HUDEP-2 (cell line): ENCODE results near the gene ARRB1.
A peak's percentile ranks its signal among the peaks of the same experiment; 100 is the strongest.

Experiments used
- DNase-seq, 76 experiments: peaks; one replicate each; lab custom pipeline; 2025; ENCODE audit not compliant: unreplicated experiment in 76 of 76; lab: John Stamatoyannopoulos, UW

Gene ARRB1

DNA sequence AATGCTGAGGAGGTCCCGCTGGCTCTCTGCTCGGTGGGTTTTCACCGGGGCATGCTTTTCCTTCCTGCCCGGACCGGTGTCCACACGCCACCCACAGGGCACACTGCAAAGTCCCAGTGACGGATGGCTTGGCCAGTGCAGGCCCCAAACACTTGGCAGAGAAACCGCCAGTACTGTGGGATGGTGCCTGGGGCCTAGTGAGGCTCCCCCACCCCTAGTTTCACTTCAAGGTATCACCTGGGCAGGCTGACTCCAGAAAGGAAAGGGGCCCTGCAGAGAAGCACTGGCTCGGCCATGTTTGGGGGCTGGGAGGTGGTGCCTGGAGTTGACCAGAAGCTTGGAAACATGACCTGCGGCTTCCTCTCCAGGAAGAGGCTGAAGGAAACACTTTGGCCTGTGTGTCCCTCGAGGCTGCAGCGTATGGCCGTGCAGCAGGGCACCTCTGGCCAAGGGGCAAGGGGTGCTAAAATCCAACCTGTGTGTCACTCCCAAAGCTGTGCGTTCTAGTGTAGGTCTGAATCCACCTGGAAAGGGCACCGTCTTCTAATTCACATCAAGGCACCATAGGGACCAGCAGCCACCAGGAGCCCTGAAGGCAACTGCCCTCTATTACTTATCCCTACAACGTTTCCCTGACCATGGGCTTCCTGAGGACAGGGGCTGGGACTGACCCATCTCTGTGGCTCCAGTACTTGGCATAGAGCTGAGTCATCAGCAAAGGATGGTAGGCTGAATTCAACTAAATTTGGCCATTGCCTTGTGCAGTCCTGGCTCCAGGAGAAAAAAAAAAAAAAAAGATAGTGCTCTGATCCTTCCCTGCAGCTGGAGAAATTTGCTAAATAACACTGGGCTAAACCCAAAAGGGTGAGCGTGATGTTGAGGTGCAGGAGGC lies 88.3 kb downstream of the ARRB1 start:
- DNase-seq = no peak

DNA sequence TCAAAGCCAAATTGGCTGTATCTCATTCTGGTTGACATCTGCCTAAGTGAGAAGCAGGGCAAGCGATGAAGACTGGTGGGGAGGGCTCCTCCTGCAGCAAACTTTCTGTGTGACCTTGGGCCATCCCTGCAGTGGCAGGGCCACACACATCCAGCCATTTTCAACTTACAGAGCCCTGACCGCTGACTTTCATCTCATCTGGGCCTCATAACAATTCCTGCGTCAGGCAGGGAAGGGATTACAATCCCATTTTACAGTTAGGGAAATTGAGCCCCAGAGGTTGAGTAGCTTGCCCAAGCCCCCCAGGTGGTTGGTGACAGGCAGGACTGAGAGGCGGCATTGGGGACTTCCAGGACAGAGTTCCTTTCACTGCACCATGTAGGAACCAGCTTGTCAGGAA lies 89.0 kb downstream of the ARRB1 start:
- no peak for DNase-seq

DNA sequence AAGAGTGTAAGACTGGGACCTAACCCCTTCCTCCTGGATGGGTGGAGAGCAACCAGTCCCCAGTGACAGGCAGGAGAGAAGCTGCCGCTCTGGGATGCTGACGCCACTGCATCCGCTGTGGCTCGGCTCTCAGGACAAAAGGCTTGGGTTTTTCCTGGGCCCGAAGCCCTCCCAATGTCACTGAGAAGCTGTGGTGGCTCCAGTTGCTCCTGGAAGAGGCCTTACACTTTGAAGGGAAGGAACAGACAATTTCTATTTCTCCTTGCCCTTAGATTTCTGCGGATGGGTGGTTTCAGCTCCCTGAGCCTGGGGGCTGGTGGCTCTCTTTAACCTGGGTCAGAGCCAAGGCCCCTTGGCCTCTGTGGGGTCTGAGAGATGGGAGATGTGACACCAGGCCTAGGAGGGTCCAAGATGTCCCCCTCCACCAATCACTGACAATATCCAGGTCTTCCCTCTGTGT lies 89.5 kb downstream of the ARRB1 start:
- DNase-seq = no peak

DNA sequence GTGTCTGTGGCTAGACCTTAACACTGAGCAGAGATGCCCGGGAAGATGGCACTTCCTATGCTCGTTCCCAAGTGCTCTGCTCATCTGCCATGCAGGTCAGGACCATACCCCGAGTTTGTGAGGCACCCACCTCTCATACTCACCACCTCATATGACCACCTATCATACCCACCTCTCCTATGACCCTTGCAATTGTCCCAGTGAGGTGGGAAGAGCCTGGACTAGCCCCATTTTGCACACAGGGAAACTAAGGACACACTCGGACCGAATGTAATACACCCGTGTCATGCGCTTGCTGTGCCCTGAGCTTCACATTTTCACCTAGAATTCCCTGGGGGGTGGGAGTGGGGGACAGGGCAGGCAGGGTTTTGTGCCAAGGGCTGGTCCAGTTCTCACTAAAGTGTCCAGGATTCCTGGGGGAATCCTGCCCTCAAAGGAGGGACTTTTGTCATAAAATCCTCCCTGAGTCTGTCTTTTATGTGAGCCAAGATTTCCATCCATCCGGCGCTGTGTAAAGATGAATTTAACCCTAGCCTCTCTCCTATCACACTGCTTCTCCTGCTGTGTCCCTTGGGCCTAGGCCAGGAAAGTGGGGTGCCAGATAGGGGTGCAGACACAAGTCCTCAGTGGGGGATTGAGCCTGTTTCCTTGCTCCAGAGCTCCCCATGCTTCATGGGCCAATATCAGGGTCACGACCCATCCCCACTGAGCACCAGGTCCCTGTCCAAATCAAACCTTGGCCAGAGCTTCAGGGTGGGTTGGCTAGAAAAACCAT lies 90.9 kb downstream of the ARRB1 start:
- DNase-seq = no peak

DNA sequence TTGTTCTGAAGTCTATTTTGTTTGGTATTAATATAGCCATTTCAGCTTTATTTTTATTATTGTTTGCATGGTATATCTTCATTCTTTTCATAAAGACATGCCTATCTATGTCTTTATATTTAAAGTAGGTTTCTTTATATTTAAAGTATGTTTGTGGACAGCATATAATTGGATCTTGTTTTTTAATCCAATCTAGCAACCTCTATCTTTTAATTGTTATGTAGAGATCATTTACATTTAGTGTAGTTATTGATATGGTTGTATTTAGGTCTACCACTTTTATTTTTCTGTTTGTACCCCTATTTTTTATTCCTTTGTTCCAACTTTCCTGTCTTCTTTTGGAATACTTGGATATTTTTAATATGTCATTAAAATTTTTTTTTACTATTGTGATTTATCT lies 97.1 kb downstream of the ARRB1 start:
- DNase-seq = no peak

DNA sequence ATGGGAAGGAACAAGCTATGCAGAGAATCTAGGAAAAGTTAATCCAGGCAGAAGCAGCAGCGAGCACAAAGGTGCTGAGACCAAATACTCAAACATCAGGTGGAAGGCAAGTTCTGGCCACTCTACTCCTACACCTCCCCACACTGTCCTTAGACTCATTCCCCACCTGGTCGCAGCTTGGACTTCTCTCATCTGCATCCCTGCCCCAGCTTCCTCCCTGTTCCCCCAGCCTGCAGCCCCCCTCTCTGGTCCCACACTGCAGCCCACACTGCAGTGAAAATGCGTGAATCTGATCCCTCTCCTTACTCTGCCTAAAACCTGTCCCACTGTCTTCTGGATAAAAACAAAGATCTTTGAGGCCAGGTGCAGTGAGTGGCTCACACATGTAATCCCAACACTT lies 101.8 kb downstream of the ARRB1 start:
- no peak for DNase-seq

DNA sequence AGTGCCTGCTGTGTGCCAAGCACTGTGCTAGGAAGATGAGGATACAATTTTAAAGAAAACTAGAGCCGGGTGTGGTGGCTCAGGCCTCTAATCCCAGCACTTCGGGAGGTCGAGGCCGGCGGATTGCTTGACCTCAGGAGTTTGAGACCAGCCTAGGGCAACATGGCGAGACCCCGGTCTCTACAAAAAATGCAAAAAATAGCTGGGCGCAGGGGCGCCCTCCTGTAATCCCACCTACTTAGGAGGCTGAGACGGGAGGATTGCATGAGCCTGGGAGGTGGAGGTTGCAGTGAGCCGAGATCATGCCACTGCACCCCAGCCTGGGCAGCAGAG lies 102.6 kb downstream of the ARRB1 start:
- DNase-seq = no peak

DNA sequence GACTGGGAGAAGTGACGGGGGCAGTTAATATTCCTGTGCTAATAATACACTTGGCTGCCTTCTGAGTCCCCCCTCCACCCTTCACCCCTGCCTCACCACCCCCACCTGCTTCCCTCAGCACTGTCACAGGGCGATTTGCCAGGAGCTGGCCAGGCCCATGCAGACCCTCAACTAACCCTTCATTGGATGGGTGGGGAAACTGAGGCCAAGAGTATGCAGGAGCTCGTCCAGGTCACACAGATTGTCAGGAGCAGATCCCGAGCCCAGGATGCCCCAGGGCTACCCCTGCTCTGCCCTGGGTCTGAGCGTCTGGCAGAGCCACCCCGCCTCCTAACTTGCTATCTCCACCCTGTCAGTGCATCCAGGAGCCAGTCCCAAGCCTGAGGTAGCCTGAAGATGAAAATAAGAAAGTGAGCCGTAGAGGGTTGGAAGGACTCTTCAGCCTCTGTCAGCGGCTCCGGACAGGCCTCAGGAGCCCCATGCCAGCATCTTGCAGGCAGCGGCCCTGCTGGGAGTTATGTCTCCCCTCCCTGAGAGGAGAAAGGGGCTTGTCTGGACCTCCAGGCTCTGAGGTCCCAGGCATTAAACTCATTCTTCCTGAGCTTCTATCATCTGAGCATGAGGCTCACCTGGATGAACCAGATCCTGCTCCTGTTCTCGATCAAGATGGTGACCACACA lies 104.7 kb downstream of the ARRB1 start:
- no peak for DNase-seq

DNA sequence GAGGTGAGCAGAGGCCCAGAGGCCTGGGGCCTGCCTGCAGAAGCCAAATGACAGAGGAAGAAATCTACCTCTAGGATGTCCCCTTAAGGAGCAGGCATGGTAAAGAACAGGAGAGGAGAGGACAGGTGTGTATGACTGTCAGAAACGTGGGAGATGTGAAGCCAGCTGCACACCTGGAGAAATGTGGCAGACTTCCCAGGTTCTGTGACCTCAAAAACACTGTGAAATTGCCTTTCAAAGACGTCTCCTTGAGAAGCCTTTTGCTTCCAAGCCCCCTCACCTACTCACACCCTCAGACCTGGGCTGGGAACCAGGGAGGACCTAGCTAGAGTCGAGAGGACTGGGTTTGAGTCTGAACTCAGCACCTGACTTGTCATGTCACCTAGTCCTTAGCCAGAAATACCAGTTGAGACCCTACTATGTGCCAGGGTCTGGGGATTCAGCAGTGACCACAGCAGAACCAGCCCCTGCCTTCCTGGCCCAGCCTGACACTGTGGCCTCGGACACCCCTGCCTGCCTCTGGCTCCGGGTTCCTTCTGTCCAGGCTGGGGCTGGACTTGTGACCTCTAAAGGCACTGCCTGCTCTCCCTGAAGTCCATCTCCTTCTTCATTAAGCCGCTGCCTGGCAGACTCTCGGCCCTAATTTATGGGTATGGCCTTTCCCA lies 105.3 kb downstream of the ARRB1 start:
- DNase-seq = no peak

DNA sequence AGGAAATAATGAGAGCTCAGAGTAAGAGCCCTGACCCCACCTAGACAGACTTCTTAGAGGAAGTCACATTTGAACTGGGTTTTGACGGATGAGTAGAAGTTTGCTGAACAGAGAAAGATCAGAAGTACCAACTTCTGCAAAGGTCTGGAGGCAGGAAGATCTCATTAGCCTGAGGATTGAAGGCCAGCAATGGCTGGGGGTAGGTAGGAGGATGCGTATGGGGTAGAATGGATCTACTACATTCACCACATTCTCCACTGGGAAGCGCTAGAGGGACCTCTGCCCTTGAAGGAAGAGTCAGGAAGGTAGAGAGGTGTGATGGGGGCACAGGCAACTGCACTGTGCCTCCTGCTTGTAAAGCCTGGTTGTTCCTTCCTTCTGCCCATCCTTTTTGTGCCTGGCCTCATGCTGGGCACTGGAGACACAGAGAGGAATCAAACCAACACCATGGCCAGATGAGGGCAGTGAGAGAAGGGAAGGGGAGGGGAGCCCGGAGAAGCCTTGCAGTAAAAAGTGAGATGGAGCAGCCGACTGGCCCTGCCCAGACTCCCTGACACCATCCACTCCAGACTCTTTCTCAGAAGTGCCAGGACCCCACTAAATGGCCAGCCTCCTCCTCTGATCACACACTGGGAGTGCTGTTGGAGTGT lies 106.0 kb downstream of the ARRB1 start:
- DNase-seq = no peak

DNA sequence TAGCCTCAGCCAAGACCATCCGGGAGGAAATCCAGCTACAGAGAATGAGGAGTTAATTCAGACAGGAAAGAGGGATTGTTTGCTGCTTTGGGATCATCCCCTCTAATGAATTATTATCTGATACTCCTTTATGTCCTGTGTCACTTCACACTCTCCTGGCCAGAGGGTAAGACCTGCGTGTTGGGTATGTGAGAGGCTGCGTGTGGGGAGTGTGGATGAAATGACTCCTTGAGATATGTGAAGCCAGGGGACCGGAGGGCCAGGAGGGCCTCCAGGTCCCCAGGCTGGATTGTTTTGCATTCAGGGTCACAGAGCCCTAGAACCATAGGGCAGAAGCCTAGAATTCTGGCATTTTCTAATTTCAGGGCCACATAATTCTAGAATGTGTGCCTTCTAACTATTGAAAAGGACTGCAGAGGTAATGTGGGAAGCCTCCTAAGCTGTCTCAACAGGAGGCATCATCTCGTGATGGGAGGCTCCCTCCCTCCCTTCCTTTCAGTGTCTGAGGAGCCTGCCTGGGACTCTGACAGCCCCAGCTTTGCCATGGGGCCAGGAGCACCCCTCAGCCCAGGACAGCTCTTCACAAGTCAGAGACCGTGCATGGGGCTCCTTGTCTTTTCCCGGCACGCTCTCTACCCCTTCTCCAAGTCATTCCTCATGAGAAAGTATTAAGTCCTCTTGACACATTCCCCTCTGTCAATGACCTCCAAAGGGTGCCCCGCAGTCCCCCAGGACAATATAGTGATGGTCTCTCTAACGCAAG lies 107.2 kb downstream of the ARRB1 start:
- DNase-seq = no peak

DNA sequence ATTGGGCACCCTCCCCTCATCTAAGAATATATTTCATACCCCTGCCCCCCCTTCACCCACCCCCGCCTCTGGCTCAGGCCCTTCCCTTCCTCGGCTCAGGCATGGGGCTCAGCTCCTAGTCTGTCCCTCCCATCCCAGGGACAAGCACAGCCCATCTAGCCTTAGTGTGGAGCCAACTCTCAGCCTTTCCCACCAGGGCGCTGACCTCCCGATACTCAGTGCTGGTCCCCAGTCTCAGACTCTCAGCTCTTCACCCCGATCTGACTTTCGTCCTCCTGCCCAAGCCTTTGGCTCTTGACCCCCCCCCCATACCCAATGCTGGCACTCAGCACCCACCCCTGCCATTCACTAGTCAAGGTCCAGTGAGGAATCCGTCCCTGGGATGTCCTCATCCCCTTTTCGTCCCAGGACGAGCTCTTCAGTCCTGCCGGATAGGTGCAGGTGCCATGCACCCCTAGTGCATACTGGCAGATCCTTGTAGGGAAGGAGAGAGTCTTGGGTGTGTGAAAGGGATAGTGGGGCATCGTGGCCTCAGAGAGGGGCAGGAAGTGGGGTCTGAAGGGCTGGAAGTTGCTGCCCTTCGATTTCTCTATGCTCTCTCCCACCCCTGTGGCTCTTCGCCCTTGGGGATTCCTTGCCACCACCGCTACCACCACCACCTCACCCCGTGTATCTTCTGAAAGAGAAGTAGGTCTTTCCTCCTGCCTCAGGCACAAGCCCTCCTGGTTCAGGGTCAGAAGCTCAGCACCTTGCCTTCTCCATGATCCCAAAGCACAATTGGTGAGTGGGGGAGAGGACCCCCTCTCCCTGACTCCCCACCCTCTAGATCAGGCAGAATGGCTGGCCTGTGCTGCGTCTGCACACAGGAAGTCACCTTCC lies 108.5 kb downstream of the ARRB1 start:
- no peak for DNase-seq

DNA sequence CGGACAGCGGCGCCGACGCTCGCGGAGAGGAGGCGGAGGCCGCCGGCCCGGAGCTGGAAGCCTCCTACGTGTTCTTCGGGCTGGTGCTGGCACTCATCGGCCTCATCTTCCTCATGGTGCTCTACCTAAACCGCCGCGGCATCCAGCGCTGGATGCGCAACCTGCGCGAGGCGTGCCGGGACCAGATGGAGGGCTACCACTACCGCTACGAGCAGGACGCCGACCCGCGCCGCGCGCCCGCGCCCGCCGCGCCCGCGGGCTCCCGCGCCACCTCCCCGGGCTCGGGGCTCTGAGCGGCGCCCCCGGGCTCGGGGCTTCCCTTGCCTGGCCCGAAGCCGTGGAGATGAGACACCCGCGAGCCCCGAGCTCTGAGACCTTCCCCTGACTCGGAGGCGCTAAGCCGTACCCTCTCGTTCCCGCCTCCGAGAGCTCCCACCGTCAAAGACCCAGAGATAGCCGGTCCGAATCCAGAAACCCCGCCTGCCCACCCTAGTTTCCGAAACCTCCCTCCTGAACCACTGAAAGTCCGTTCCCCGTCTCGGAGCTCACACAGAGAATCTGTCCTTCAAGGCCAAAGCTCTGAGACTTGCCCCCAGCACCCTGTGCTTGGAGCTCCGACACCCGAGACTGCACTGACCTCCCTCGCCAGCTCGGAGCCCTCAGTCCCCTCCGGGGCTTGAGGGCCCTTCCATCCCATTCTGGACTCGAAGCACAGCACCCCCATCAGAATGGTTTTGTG lies 109.4 kb downstream of the ARRB1 start:
- no peak for DNase-seq

DNA sequence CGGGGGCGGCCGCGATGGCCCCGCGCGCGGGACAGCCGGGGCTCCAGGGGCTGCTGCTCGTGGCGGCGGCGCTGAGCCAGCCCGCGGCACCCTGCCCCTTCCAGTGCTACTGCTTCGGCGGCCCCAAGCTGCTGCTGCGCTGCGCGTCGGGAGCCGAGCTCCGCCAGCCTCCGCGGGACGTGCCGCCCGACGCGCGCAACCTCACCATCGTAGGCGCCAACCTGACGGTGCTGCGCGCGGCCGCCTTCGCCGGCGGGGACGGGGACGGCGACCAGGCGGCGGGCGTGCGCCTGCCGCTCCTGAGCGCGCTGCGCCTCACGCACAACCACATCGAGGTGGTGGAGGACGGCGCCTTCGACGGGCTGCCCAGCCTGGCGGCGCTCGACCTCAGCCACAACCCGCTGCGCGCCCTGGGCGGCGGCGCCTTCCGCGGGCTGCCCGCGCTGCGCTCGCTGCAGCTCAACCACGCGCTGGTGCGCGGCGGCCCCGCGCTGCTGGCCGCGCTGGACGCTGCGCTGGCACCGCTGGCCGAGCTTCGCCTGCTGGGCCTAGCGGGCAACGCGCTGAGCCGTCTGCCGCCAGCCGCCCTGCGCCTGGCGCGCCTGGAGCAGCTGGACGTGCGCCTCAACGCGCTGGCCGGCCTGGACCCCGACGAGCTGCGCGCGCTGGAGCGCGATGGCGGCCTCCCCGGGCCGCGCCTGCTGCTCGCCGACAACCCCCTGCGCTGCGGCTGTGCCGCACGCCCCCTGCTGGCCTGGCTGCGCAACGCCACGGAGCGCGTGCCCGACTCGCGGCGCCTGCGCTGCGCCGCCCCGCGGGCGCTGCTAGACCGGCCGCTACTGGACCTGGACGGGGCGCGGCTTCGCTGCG lies 110.2 kb downstream of the ARRB1 start:
- peak in 72 of 76 experiments; percentile 13 to 100 (median 74) for DNase-seq

DNA sequence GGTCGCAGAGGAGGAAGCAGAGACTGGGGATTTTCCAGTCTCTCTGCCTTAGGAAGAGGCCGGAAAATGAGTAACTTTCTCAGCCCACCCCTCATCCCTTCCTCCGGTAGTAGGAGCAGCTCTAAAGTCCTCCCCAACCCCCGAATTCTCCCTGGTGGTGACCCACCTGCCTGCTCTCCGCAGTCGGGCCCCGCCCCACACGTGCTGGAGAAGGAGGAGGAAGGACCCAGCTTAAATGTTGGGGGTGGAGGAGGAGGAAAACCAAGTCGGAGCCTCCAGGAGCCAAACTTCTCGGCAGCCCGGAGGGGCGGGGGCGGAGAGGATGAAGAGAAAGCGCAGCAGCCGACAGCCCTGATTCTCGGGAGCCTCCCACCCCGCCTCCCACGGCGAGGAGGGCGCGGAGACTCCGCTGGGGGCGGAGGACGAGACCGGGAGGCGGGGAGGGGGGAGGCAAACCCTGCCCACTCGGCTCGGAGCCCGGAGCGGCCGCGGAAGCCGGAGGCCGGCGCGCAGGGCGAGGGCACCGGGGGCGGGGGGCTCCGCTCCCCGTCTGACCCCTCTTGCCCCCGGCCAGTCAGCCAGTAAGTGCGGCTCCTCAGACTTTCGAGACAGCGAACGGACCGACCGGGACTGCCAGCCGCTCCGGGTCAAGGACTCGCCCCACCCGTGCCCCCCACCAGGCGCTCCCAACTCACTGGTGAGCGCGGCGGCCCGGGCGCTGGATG lies 111.0 kb downstream of the ARRB1 start, which contains the start of gene TPBGL:
Gene TPBGL (plus strand): TSS at position 464 of the 725 bp plus-strand sequence. CDS start 276 bp downstream, outside the sequence.
- peak in 1 of 76 experiments; percentile 22 for DNase-seq
